Liver (tissue), 3 donors: ENCODE data around the gene PTRH2.

ENCODE experiments used
- NR2F2 ChIP-seq: IDR thresholded peaks from 2 replicates; pipeline ENCODE4 v1.6.1; 2016; ENCODE audit warnings: antibody characterized with exemption
- YY1 ChIP-seq: IDR thresholded peaks from 2 replicates; pipeline ENCODE4 v1.6.1; 2016; ENCODE audit warnings: antibody characterized with exemption, mild to moderate bottlenecking
- TF ChIP-seq, protein P1 (sequence below): fragments of 150-350 bp; IDR thresholded peaks from 2 replicates; pipeline ENCODE4 v1.5.1; 2017; ENCODE audit warnings: improper control_type of control experiment, low read depth, low read length; ENCODE audit not compliant: missing input control
- TF ChIP-seq, protein P2 (sequence below): IDR thresholded peaks from 2 replicates; pipeline ENCODE4 v1.6.1; 2016; ENCODE audit warnings: antibody characterized with exemption, mild to moderate bottlenecking
- TF ChIP-seq, protein P3 (sequence below): IDR thresholded peaks from 2 replicates; pipeline ENCODE4 v1.6.1; 2016; ENCODE audit warnings: antibody characterized with exemption
- TF ChIP-seq, protein P4 (sequence below): IDR thresholded peaks from 2 replicates; pipeline ENCODE4 v1.6.1; 2016; ENCODE audit warnings: antibody characterized with exemption
- donor health status: healthy.
- donor health status: healthy.

DNA sequence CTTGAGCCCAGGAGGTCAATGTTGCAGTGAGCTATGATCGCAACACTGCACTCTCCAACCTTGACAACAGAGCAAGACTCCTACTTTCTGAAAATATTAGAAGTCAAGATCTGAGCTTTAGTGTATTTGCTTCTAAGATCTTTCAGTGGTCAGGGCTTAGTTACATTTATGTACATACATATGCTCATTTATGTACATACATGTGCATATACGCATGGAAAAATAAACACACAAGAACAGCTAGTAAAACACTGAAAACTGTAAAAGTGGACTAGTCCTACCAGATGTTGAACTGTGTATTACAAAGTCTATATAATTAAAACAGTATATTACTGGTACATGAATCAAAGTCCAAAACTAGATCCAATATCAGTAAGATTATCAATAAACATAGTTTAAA is 28.3 kb downstream of the PTRH2 start:
- TF ChIP-seq, protein P1, sequence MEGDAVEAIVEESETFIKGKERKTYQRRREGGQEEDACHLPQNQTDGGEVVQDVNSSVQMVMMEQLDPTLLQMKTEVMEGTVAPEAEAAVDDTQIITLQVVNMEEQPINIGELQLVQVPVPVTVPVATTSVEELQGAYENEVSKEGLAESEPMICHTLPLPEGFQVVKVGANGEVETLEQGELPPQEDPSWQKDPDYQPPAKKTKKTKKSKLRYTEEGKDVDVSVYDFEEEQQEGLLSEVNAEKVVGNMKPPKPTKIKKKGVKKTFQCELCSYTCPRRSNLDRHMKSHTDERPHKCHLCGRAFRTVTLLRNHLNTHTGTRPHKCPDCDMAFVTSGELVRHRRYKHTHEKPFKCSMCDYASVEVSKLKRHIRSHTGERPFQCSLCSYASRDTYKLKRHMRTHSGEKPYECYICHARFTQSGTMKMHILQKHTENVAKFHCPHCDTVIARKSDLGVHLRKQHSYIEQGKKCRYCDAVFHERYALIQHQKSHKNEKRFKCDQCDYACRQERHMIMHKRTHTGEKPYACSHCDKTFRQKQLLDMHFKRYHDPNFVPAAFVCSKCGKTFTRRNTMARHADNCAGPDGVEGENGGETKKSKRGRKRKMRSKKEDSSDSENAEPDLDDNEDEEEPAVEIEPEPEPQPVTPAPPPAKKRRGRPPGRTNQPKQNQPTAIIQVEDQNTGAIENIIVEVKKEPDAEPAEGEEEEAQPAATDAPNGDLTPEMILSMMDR = no peak
- TF ChIP-seq NR2F2 = no peak
- no peak for TF ChIP-seq YY1
- TF ChIP-seq, protein P2, sequence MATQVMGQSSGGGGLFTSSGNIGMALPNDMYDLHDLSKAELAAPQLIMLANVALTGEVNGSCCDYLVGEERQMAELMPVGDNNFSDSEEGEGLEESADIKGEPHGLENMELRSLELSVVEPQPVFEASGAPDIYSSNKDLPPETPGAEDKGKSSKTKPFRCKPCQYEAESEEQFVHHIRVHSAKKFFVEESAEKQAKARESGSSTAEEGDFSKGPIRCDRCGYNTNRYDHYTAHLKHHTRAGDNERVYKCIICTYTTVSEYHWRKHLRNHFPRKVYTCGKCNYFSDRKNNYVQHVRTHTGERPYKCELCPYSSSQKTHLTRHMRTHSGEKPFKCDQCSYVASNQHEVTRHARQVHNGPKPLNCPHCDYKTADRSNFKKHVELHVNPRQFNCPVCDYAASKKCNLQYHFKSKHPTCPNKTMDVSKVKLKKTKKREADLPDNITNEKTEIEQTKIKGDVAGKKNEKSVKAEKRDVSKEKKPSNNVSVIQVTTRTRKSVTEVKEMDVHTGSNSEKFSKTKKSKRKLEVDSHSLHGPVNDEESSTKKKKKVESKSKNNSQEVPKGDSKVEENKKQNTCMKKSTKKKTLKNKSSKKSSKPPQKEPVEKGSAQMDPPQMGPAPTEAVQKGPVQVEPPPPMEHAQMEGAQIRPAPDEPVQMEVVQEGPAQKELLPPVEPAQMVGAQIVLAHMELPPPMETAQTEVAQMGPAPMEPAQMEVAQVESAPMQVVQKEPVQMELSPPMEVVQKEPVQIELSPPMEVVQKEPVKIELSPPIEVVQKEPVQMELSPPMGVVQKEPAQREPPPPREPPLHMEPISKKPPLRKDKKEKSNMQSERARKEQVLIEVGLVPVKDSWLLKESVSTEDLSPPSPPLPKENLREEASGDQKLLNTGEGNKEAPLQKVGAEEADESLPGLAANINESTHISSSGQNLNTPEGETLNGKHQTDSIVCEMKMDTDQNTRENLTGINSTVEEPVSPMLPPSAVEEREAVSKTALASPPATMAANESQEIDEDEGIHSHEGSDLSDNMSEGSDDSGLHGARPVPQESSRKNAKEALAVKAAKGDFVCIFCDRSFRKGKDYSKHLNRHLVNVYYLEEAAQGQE = no peak
- TF ChIP-seq, protein P3, sequence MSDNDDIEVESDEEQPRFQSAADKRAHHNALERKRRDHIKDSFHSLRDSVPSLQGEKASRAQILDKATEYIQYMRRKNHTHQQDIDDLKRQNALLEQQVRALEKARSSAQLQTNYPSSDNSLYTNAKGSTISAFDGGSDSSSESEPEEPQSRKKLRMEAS = no peak
- TF ChIP-seq, protein P4, sequence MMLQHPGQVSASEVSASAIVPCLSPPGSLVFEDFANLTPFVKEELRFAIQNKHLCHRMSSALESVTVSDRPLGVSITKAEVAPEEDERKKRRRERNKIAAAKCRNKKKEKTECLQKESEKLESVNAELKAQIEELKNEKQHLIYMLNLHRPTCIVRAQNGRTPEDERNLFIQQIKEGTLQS = no peak
